IPS-18c (cell line): ENCODE measurements around the gene TFF1.

ENCODE experiments used
- H3K4me3 ChIP-seq: 2 replicates; pipeline ENCODE4 v1.7.0; 2013; ENCODE audit warnings: low read depth, mild to moderate bottlenecking, low read length, moderate library complexity; ENCODE audit not compliant: insufficient read depth
- H3K9me3 ChIP-seq: one replicate; pipeline ENCODE4 v1.6.1; 2013; ENCODE audit warnings: mild to moderate bottlenecking, low read length, moderate library complexity; ENCODE audit not compliant: control insufficient read depth, insufficient read depth

The TFF1 gene

DNA sequence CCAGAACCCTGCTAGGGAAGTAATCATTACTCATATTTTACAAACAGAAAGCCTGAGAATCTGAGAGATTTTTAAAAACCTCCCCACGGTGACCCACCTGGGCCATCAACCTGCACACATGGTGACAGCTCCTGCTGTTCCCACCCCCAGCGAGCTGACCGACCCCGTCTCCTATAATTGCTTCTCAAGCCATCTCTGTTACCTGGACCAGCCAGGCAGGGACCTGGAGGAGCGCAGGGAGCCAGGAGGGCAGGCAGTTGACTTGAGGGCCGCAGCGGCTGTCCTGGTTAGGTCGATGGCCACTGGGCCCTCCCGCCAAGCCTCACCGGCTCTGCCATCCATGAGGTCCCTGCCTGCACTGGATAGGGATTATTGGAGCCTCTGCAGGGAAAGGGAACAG lies 23.2 kb downstream of the TFF1 start:
- Histone ChIP-seq H3K9me3 (no peaks in the 10 kb centered on the region), H3K4me3 (no peak overlapping the region)

DNA sequence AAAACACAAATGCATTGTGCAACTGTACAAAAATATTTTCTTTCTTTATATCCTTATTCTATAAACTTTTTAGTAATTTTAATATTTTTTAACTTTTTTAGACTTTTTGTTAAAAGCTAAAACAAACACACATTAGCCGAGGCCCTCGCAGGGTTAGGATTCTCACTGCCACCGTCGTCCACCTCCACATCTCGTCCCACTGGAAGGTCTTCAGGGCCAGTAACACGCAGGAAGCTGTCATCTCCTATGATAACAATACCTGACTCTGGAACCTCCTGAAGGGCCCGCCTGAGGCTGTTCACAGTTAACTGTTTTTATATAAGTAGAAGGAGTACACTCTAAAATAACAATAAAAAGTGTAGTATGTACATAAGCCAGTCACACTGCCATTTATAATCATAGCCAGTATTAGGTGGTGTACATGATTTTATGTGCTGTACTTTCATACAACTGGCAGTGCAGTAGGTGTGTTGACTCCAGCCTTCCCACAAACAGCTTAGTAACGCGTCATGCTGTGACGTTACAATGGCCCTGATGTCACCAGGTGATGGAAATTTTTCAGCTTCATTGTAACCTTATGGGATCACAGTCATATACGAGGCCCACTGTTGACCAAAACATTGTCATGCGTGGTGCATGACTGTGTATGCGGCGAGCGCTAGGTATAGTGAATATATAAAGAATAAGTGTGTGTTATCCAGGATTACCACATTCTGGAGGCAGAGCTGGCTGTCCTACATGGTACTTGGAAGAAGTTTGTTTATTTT lies 24.4 kb downstream of the TFF1 start:
- Histone ChIP-seq H3K9me3 (no peaks in the 10 kb centered on the region), H3K4me3 (no peak overlapping the region)

DNA sequence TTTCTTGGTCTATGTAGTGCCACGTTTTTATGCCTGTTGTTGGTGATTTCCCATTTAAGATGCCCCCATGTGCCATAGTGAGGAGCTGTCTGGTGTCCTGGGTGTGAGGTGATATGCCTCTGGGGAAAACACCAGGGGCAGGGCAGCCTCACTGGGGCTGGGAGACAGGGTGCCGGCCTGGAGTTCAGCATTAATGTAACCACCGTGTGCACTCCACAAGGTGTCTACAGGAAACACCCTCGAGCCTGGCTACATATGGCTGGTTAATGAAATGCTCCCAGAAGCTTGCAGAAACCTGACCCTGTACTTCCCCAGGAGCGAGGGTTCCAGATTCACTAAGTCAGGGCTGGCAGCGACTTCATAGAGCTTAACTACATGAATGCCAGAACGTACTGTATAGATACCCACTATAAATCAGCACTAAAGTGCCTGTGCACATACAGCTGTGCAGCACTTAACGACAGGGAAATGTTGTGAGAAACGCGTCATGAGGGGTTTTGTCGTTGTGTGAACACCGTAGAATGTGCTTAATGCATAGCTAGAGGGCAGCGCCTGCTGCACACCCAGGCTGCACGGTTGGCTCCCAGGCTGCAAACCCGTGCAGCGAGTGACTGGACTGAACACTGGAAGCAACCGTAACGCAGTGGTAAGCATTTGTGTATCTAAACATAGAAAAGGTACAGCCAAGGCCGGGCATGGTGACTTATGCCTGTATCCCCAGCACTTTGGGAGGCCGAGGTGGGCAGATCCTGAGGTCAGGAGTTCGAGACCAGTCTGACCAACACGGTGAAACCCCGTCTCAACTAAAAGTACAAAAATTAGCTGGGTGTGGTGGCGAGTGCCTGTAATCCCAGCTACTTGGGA lies 25.9 kb downstream of the TFF1 start:
- no peak overlapping the region for H3K4me3 ChIP-seq

DNA sequence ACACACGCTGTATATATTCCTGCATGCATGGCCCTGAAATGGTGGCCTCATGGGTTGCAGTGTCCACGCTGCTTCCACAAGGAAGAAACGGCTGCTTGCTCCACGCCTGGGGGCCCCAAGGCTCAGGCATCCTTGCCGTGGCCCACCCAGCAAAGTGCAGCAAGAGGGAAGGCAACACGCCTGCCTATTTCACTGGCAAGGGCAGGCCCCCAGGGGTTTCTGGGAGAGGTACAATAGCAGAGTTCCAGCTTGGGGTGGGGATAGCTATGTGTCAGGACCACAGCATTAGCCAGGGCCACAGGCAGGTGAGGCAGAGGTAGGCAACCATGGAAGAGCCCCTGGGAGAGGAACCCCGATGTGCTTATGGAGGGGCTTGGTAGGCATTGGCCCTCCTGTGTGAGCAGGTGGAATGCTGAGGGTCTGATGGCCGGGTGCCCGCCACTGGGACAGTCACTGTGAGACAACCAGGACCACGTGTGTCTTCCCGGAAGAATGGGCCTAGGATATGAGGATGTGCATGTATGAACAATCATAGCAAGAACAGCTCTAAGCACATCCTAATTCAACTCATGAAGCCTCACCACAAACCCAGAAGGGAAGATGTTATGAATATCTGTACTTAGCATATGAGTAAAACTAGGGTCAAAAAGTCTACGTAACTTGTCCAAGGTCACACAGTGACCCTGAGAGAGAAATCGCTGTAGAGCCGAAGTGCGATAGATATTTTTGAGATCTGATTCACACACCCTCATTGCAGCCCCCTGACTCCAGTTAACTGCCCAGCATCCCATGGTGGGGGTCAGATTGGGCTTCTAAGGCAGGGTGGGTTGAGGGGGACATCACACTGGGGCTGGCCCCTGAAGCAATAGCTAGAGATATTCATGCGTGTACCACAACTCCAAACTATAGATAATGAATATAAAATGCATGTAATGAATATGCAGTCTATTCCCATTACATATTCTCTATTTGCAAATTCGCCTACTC lies 27.3 kb downstream of the TFF1 start:
- no peak overlapping the region for H3K4me3 ChIP-seq
- H3K9me3 ChIP-seq, result no peaks in the 10 kb centered on the region

More for the DNA sequence above, 25.9 kb downstream of the TFF1 start:
- no peaks in the 10 kb centered on the region for H3K9me3 ChIP-seq

DNA sequence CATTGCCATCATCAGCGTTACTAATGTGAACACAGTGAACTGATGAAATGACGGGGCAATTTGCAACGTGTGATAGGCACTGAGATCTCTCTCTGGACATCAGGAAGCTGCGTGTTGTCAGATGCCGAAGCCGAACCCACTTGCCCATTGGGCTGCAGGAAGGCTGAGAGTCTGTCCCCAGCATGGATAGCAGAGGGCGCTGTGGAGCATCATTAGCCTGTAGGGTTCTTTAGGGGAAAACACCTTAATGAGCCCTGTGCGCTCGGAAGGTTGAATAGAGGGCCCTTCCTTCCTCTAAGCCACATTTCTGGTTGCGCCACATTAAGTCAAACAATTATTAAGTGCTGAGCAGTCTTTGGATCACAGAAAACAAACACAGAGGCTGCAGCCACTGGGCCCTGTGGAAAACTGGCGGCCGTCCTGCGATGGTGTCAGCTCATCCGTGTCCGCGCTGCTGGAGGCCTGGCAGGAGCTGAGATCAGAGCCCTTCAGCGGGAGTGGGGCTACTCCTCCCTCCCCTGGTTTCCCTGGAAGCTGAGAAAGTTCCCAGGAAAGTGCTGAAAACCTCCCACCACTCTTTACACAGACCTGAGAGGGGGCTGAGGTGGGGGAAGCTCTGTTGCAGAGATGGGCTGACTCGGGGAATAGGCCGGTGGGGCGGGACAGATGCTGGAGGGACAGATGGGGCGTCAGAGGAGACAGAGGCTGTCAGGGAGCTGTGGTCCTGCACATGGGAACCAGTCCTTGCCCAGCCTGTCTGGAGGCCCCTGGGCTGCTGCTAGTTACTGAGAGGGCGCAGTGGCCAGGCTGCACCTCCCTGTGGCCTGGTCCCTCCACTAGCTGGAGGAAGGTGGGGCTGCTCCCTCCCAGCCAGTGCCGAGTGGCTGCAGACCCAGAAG lies 28.3 kb downstream of the TFF1 start:
- Histone ChIP-seq H3K9me3 (no peaks in the 10 kb centered on the region), H3K4me3 (no peak overlapping the region)

DNA sequence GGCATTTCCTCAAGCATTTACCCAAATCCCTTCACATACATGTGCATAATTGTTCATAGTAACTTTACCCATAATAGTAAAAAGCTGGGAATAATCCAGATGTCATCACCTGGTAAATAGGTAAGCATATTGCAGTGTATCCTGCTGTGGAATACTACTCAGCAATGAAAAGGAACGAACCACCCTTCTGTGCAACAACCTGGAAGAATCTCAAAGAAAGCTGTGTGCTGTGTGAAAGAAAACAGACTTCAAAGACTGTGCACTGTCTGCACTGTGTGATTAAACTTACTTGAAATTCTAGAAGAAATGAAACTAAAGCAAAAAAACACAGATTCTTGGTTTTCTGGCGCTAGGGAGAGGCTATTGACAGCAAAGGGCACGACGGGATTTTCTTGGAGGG lies 29.1 kb downstream of the TFF1 start:
- Histone ChIP-seq H3K9me3 (no peaks in the 10 kb centered on the region), H3K4me3 (no peak overlapping the region)

DNA sequence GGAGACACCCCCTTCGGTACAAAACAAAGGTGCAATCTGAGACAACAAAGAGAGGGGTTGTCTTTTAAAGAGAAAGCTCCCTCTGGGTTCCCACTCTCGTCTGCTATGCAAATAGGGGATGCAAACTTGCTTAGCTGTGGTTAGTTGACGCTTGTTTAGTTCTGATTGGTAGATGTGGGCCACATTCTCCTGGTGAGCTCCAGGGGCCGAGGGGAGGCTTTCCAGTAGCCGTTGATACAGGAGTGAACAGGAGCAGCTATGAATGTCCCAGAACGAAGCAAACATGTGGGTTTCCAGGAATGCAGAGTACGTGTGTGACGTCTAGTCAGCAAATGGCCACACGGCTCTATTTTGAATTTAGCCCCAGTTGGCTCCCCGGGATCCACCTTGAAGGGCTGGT lies 30.3 kb downstream of the TFF1 start:
- Histone ChIP-seq H3K9me3 (no peaks in the 10 kb centered on the region), H3K4me3 (no peak overlapping the region; the same call in 1 of the 2 replicates)

DNA sequence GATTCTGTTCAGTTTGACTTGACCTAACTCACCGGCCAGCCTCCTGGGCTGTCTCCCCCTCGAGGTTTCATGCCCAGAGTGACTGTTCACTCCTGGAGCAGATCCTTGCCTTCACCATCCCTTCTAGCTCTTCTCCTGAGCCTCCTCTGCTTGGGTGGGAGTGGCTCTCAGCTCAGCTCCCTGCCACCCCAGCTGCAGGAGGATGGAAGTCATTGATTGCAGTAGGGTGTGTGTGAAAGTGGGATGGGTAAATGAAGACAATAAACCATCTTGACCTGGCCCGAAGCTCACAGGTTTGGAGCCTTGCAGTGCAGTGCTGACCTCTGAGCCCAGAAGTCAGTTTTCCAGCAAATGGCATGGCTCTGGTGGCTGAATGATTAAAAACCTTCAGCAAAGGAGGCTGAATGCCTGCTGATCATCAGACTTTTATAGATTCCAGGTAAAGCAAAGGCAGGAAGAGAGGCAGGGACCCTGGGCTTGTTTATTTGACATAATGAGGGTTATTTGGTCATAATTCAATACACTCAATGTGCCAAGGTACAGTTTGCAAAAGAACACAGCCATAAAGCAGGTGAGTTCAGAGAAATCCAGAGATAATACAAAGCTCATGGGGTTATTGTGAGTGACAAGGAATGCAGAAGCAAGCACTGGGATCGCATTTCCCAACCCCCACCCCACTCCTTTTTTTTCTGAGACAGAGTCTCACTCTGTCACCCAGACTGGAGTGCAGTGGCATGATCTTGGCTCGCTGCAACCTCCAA lies 33.6 kb downstream of the TFF1 start:
- Histone ChIP-seq H3K4me3 (no peak overlapping the region), H3K9me3 (no peaks in the 10 kb centered on the region)

DNA sequence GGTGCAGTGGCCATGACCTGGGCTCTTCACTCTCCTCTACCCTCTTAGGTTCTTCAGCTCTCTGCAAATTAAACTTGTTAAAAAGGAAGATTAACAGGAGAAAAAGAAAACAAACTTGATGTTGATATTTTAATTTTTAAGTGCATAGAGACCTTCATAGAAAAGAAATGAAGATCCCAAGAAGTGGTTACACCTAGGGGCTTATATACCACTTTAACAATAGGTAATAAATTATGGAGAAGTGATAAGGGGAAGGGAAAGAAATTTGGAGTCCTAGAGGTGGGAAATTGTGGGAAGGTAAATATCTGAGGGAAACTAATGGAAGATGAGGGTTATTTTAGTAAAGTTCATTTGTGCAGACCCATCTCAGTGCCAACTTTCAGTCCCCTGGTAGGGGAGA lies 34.7 kb downstream of the TFF1 start:
- Histone ChIP-seq H3K9me3 (no peaks in the 10 kb centered on the region), H3K4me3 (no peak overlapping the region)

DNA sequence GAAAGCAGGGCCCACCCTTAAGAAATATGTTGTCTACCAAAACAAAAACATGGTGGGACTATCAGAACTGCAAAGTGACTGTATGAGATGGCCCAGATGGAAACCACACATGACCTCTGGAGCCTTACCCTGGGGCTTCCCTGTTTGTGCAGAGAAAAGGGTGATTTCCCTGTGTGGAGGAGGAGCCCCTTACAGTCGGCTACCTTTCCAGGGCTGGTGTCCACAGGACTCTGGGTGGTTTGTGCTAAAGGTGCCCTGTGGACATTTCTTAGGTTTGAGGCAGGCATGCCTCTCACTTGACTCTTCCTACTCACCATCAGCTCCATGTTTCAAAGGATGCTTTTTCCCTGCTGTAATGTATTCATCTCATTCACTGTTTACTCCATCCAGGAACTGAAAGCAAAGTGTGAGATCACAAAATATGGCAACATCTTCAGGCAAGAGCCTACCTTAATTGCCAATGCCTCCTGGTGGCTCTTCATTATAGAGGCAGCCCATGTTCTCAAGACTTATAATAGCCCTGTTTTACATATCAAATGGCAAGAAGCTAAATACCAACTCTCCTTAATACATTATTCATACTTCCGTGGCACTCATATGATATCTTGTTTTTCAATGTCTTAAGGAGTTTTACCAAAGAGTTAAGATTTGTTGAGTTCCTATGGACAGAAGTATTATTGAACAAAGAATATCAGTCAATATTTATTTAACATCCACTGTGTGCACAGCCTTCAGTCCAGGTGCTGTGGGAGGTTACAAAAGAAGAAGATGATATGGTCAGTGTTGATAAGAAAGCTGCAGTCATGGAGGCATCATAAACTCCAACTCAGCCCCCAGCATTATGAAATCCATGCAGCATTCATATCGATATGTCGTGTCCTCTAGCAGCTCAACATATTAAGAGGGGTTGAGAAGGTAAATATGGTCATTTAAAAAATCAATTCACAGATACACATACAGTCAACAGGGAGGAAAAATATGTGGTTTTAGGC lies 35.7 kb downstream of the TFF1 start:
- no peak overlapping the region for H3K4me3 ChIP-seq
- H3K9me3 ChIP-seq, result no peaks in the 10 kb centered on the region

DNA sequence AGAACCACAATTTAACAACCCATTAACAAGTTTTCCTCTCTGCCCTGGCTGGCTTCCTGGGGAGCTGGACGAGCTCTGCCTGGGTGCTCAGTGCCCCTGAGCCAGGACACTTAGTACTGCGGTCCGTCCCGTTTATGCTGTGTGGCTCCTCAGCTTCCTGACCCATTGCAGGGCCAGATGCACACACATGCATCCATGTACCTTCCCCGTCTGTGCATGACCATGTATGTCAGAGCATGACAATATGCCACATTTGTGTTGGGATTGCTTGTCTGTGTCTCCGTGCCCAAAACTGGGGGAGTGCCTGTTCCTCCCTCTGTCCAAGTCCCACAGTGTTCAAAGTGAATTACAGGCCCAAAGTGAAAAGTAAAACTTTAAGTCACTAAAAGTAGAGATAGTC lies 41.4 kb downstream of the TFF1 start:
- Histone ChIP-seq H3K4me3 (no peak overlapping the region), H3K9me3 (no peaks in the 10 kb centered on the region)

DNA sequence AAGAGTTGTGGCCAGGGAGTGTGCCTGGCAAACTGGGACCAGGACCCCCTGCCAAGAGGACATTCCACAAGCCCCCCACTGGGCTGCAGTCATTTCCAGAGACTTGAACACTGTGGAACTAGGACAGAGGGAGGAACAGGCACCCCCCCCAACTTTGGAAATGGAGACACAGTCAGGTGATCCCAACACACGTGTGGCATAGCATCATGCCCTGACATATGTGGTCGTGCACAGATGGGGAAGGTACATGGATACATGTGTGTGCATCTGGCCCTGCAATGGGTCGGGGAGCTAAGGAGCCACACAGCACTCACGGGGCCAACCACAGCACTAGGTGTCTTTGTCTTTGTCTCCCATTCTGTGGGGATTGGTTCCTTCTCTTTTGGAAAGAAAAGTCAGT lies 44.5 kb downstream of the TFF1 start:
- H3K9me3 ChIP-seq, result no peaks in the 10 kb centered on the region
- H3K4me3 ChIP-seq, result no peak overlapping the region

DNA sequence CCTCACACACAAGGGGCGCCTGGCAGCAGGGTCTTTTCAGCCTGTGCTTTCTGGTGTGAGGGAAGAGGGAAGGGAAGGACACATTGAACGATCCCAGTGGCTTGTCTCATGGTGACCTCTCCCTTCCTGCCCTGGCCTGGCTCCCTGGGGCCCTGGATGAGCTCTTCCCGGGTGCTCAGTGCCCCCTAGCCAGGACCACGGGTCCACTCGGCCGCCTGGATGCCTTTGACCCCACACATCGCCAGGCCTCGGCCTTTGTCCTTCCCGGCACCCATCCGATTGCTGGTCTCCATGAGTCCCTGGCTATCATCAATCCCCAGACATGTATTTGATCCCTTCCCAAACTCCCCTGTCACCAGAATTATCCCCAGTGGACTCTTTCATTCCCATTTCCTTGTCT lies 45.1 kb downstream of the TFF1 start:
- Histone ChIP-seq H3K9me3 (no peaks in the 10 kb centered on the region), H3K4me3 (no peak overlapping the region)

DNA sequence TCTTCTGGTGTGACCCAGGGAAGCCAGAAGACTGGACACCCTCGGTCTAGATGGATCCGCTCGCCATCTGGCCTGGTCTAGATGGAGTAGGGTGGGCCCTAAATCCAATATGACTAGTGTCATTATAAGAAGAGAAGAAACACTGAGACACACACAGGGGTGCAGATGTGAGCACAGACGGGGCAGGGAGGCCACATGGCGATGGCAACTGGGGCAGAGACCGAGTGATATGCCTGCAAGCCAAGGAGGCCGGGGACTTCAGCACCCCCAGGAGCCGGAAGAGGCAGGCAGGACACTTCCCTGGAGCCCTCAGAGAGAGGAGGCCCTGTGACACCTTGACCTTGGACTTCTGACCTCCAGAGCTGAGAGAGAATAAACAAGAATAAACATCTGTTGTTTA lies 45.5 kb downstream of the TFF1 start:
- Histone ChIP-seq H3K4me3 (no peak overlapping the region), H3K9me3 (no peaks in the 10 kb centered on the region)
